ENCODE results near the gene VWA3B.

DNA sequence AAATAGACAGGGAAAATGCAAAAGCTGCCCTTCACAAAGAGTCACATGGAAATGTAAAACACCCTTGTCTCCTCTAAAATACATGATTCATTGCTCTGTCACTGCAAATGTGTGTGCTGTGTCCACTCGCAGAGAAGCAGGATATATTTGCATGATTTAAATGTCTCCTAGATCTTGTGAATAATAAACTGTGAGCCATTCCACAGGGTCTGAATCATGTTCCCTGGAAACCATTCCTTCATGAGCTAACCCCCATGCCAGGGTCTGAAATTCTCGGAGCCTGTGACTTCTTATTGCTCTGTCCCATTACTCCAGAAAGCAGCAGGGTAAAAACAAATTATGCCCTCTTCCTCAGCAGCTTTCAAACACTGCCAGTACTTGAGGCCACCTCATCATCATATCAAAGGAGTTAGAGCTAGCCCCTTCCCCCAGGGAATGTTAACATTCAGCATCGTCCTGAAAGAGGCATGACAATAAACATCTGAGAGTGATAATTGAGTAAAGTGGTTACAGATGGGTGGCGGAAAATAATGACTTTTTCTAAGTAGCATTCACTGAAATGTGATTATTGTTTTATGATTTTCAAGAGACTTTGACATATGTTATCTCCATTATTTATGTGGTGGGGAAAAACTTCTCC, 247.6 kb downstream of the VWA3B start:
- no peak for TF ChIP-seq YY1 (IDR thresholded peaks at IDR 0.05; ENCODE audit: insufficient read depth, insufficient read length)
- TF ChIP-seq SUZ12 (IDR thresholded peaks at IDR 0.05; ENCODE audit: extremely low read depth, insufficient read depth, insufficient read length), result no peak

Measured in NT2/D1 (cell line).